ENCODE measurements around the gene PPP1R12C.

GRCh38 chr19:55166530-55167268 lies 49.3 kb upstream of the PPP1R12C start, which contains the start of gene DNAAF3:
- TF ChIP-seq ISL1 (CRISPR knock-in tag; IDR thresholded peaks at IDR 0.05), result no peak
- TF ChIP-seq SNAI2 (CRISPR knock-in tag; IDR thresholded peaks at IDR 0.05), result no peak
- no peak for TF ChIP-seq RARB (CRISPR knock-in tag; IDR thresholded peaks at IDR 0.05)
- no peak for TF ChIP-seq GLIS3 (CRISPR knock-in tag; IDR thresholded peaks at IDR 0.05)
- TF ChIP-seq ZNF70 (CRISPR knock-in tag; IDR thresholded peaks at IDR 0.05), result no peak
- TF ChIP-seq CSDC2 (CRISPR knock-in tag; IDR thresholded peaks at IDR 0.05), result no peak
- TF ChIP-seq PPARA (CRISPR knock-in tag; IDR thresholded peaks at IDR 0.05; ENCODE audit: borderline replicate concordance), result no peak
- TF ChIP-seq CREB5 (CRISPR knock-in tag; IDR thresholded peaks at IDR 0.05; ENCODE audit: low read depth), result no peak
- no peak for TF ChIP-seq PATZ1 (CRISPR knock-in tag; IDR thresholded peaks at IDR 0.05; ENCODE audit: borderline replicate concordance)
- no peak for TF ChIP-seq ZNF8 (CRISPR knock-in tag; IDR thresholded peaks at IDR 0.05)
- no peak for TF ChIP-seq POU6F1 (CRISPR knock-in tag; IDR thresholded peaks at IDR 0.05; ENCODE audit: borderline replicate concordance, low read depth)
